ENCODE results near the gene NMNAT2.

Gene NMNAT2

DNA sequence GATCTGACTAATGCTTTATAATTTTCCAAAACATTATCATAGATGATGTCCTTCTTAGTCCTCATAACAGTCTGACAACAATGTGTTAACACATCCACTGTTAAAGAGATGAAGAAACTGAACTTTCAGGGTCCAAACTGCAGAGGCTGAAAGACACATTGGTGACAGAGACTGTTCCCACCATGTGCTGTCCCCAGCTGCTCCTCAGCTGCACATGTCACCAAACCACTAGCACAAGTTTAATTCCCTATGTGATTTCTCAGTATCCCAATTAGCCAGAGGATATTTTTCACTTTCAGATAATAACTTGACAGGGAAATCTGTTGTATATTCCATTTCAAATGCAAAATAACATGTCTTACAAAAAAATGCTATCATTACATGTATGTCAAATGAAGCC, 207.5 kb downstream of the NMNAT2 start:
- no peak for DNase-seq (ENCODE audit: low spot score)

- DNase-seq (ENCODE audit: low spot score) = no peak
Observed at GRCh38 chr1:183209533-183210158, 208.5 kb downstream of the NMNAT2 start.

DNA sequence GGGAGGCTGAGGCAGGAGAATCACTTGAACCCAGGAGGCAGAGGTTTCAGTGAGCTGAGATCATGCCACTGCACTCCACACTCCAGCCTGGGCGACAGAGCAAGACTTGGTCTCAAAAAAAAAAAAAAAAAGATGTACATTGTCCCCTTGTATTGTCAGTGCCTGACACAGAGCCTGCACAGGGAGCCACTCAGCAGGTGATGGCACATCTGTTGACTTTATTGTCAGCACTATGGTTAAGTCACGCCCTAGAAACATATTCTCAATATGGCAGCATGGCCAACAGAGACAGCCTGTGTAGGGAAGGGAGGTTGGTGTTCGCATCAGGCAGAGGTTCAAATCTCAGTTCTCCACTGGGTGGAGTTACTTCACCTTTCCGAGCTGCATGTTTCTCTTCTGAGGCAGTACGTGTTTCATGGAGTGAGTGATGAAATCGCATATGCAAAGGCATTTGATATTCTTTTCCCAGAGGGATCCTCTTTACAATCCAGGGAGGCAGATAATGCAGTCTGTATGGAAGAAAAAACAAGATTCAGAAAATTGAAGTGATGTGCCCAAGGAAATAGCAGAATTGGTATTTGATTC, 211.6 kb downstream of the NMNAT2 start:
- DNase-seq (ENCODE audit: low spot score) = no peak

DNA sequence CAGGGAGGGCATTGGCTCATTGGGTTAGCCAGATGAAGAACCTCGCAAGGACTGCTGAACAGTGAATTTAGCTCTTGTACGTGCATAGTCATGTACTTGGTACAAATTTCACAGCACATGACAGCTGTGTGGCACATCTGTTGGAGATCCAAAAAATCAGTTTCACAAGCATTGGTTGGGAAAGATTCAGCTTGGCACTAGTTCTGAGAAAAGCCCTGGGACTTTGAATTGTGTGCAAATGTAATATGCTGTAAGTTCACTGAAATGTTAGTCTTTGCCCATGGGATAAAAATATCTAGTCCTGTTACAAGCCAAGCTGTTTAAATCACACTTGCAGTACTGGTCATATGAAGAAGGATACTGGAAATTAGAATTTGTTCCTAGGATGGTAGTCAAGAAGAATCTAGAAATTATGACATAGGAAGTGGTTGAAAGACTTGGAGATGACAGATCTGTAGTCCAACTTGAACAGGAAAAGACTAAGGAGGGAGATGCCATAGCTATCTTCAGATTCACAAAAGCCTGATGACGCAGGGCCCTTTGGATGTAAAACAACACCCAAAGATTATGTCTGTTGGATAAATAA, 212.9 kb downstream of the NMNAT2 start:
- DNase-seq (ENCODE audit: low spot score) = no peak

DNA sequence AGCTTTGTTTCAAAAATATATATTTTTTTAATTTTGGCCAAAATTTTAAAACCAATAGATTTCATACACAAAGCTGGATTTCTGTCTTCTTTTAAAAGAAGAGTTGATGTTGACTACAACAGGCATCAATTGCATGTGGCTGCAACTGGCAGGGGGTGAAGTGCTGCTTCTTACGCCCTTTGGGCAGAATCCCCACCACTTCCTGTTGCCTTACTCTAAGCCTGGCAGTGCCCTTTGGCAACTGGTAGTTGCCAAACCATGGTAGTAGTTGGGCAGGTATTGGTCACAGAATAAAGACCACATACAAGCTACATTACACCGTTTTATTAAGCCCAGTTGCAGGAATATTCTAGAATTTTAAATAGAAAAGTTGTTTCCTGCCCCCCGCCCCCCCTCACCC, 215.1 kb downstream of the NMNAT2 start:
- DNase-seq (ENCODE audit: low spot score) = no peak

- DNase-seq (ENCODE audit: low spot score) = no peak
Observed at GRCh38 chr1:183200451-183200850, 217.7 kb downstream of the NMNAT2 start.

DNA sequence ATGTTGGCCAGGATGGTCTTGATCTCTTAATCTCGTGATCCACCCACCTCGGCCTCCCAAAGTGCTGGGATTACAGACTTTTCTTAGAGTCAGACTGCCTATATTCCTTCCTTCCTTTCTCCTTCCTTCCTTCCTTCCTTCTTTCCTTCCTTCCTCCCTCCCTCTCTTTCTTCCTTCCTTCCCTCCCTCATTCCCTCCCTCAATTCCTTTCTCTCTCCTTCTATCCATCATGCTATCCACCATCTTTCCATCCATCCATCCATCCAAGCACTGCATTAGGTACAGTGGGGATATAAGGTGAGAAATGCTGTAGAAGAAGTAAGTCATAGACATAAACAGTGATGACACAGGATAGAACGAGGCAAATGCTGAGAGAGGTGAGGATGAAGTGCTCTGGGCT, 218.9 kb downstream of the NMNAT2 start:
- DNase-seq (ENCODE audit: low spot score) = no peak

DNA sequence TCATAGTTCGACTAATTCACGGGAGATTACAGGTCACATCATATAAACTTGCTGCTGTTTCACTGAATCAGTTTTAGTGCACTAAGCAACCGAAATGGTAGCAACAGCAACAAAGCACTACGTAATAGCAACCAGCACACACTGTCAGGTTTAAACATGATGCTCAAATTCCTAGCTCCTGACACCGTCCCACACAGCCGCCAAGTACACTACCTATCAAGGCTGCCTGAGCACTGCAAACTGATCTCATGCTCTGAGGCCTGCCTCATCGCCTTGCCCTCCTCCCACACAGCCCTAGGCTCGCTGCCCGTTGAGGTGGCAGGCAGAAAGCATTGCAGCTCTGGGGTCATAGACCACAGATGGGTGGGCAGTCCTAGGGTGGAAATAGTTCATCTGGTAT, 219.7 kb downstream of the NMNAT2 start:
- no peak for DNase-seq (ENCODE audit: low spot score)

Measured in left forelimb (tissue), 1 donor.